ENCODE measurements around the gene EFCAB14. TPM values are rescaled to one million over a fixed set of nuclear protein-coding genes. Genes with fewer than 3 reads are reported as not detected.

Gene EFCAB14
- total RNA-seq, 2 experiments from 2014 or later = 29.9 to 38.3 TPM

DNA sequence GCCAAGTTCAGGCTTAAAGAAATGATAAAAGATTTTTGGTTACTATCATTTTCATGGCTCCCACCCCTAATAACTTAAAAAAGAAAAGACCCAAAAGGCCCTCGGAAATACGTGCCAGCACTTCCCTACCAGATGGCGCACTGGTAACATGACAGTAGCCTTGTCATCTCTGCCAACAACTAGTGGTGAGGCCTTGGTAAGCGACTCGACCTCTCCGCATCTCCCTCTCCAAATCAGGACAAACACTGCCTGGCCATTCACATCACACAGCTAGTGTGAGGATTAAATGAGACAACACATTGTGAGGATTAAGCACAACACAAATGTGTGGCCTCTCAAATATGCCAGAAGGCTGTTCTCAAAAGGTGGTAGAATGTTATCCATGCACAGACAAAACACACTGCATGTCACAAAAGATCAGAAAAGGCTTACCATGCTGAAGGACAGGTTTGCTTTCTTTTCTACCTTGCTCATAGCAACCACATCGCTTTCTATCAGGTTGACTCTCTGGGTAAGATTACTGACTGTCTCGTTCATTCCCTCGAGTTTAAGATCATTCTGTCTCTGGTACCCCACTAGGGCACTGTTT lies 30.9 kb downstream of the EFCAB14 start:
- Histone ChIP-seq H2AFZ (ENCODE audit: low read length) (no peak overlapping the region), H4K20me1 (ENCODE audit: insufficient read depth, low read length) (no peaks in the 10 kb centered on the region), H3K36me3 (ENCODE audit: insufficient read depth, low read length) (peaks cover 99% of the 10 kb centered on the region), H3K4me2 (ENCODE audit: low read length) (no peak overlapping the region), H3K27ac (ENCODE audit: low read depth, low read length, poor library complexity, severe bottlenecking) (no peak overlapping the region), H3K4me3 (ENCODE audit: low read depth, low read length, poor library complexity, severe bottlenecking) (no peak overlapping the region), H3K9me2 (ENCODE audit: insufficient read depth, low read length) (no peaks in the 10 kb centered on the region), H3K9me3 (ENCODE audit: low read length) (no peaks in the 10 kb centered on the region), H3K4me1 (ENCODE audit: insufficient read depth, low read length, poor library complexity, severe bottlenecking) (no peaks in the 10 kb centered on the region), H3K79me2 (ENCODE audit: insufficient read depth, low read depth, low read length) (no peaks in the 10 kb centered on the region)
- POLR2A ChIA-PET = no interaction called here
- intact Hi-C loops (cut with micrococcal nuclease; ENCODE audit: unreplicated experiment) = no loop called here
- TF ChIP-seq CTCF (conservative IDR thresholded peaks at IDR 0.05; ENCODE audit: low read length) = no peak
- no peak for TF ChIP-seq EZH2phosphoT487 (IDR thresholded peaks at IDR 0.05; ENCODE audit: borderline replicate concordance, low read depth, low read length)
- DNase-seq (ENCODE audit: low spot score) = no peak
- BruUV-seq (replicated peaks) = no TSS peak
- CTCF ChIA-PET (ENCODE audit: unreplicated experiment) = no interaction called here

DNA sequence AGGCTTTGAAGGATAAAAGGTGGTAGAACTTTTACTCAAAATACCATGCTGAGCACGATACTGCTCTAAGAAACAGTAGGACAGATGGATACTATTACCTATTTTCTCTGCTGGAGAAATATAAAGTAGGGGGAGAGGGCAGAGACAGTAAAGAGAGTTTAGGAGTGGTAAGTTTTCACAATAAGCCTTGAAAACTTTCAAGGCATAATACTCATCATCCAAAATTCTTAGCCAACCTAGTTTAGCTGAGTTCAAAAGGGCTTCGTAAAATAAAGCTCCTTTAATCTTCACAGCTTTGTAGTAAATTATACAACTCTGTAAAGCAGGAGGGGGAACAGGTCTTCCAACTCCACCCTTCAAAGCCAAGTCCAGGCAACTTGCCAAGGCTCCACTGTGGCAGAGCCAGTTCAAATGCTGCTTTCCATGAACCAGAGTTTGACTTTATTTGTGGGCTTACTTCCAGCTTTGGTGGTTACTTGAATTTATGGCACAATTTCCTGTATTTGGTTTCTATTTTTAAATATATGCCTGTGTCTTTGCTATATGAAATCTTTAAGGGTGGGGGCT lies 31.7 kb downstream of the EFCAB14 start:
- H4K20me1 ChIP-seq (ENCODE audit: insufficient read depth, low read length) = no peaks in the 10 kb centered on the region
- no peaks in the 10 kb centered on the region for H3K79me2 ChIP-seq (ENCODE audit: insufficient read depth, low read depth, low read length)
- POLR2A ChIA-PET = interaction anchor here (1.0 kb wide), 1 partner anchor 18 kb away, joined by 3 read pairs; no protein-coding TSS in a partner anchor
- H3K36me3 ChIP-seq (ENCODE audit: insufficient read depth, low read length) = peaks cover 100% of the 10 kb centered on the region
- no peak for DNase-seq (ENCODE audit: low spot score)
- CTCF ChIA-PET (ENCODE audit: unreplicated experiment) = no interaction called here
- no TSS peak for BruUV-seq (replicated peaks)
- no peaks in the 10 kb centered on the region for H3K4me1 ChIP-seq (ENCODE audit: insufficient read depth, low read length, poor library complexity, severe bottlenecking)
- H3K4me3 ChIP-seq (ENCODE audit: low read depth, low read length, poor library complexity, severe bottlenecking) = no peak overlapping the region
- no peak overlapping the region for H3K27ac ChIP-seq (ENCODE audit: low read depth, low read length, poor library complexity, severe bottlenecking)
- H3K4me2 ChIP-seq (ENCODE audit: low read length) = no peak overlapping the region
- TF ChIP-seq CTCF (conservative IDR thresholded peaks at IDR 0.05; ENCODE audit: low read length) (no peak), EZH2phosphoT487 (IDR thresholded peaks at IDR 0.05; ENCODE audit: borderline replicate concordance, low read depth, low read length) (no peak)
- no peak overlapping the region for H2AFZ ChIP-seq (ENCODE audit: low read length)
- no peaks in the 10 kb centered on the region for H3K9me2 ChIP-seq (ENCODE audit: insufficient read depth, low read length)
- H3K9me3 ChIP-seq (ENCODE audit: low read length) = no peaks in the 10 kb centered on the region
- intact Hi-C loops (cut with micrococcal nuclease; ENCODE audit: unreplicated experiment) = no loop called here

DNA sequence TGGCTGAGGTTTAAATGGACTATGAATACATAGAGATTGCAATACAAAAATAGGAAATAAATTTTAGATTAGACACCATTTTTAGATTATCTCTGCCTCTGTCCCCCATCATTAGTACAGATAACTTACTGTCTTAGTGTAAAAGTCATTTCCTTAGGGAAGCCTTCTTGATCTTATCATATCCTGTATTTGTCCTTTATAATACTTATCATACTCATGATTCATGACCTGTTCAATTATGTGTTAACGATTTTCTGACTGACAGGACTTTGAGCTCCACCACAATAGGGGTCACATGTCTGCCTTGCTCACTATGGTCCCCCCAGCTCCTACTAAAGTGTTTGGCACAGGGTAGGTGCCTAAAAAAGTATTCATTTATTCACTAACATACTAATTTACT lies 32.7 kb downstream of the EFCAB14 start:
- H3K4me1 ChIP-seq (ENCODE audit: insufficient read depth, low read length, poor library complexity, severe bottlenecking) = no peaks in the 10 kb centered on the region
- no peak overlapping the region for H3K4me3 ChIP-seq (ENCODE audit: low read depth, low read length, poor library complexity, severe bottlenecking)
- no peak for TF ChIP-seq CTCF (conservative IDR thresholded peaks at IDR 0.05; ENCODE audit: low read length)
- H3K79me2 ChIP-seq (ENCODE audit: insufficient read depth, low read depth, low read length) = no peaks in the 10 kb centered on the region
- H3K4me2 ChIP-seq (ENCODE audit: low read length) = no peak overlapping the region
- ChIA-PET POLR2A (interaction anchor here (1.1 kb wide), 1 partner anchor 11 kb away, joined by 3 read pairs; no protein-coding TSS in a partner anchor), CTCF (ENCODE audit: unreplicated experiment) (no interaction called here)
- H2AFZ ChIP-seq (ENCODE audit: low read length) = no peak overlapping the region
- H3K27ac ChIP-seq (ENCODE audit: low read depth, low read length, poor library complexity, severe bottlenecking) = no peak overlapping the region
- BruUV-seq (replicated peaks) = no TSS peak
- H3K9me2 ChIP-seq (ENCODE audit: insufficient read depth, low read length) = no peaks in the 10 kb centered on the region
- H3K9me3 ChIP-seq (ENCODE audit: low read length) = no peaks in the 10 kb centered on the region
- no peak for DNase-seq (ENCODE audit: low spot score)
- H4K20me1 ChIP-seq (ENCODE audit: insufficient read depth, low read length) = no peaks in the 10 kb centered on the region
- H3K36me3 ChIP-seq (ENCODE audit: insufficient read depth, low read length) = peaks cover 100% of the 10 kb centered on the region
- intact Hi-C loops (cut with micrococcal nuclease; ENCODE audit: unreplicated experiment) = no loop called here
